AG09319 (cell line): ENCODE measurements around the gene PAX7.

Experiments used
- DNase-seq: peaks from one replicate; pipeline ENCODE4 v3.0.0-alpha.2; 2010; ENCODE audit warnings: low read depth; ENCODE audit errors: extremely low read depth
- CTCF ChIP-seq: IDR thresholded peaks from 2 replicates; pipeline ENCODE4 v1.5.1; 2011; ENCODE audit warnings: low read depth, mild to moderate bottlenecking, inconsistent platforms, low read length, moderate library complexity

PAX7 gene

GRCh38 chr1:18769140-18769539, 138.5 kb downstream of the PAX7 start:
- TF ChIP-seq CTCF, result no peak
- DNase-seq, result no peak

GRCh38 chr1:18770799-18771198, 140.2 kb downstream of the PAX7 start:
- TF ChIP-seq CTCF, result no peak
- no peak for DNase-seq

GRCh38 chr1:18773753-18774152, 143.1 kb downstream of the PAX7 start:
- no peak for TF ChIP-seq CTCF
- DNase-seq, result no peak

- TF ChIP-seq CTCF, result no peak
- no peak for DNase-seq
Measured at GRCh38 chr1:18775341-18775740, 144.7 kb downstream of the PAX7 start.

- no peak for TF ChIP-seq CTCF
Measured at GRCh38 chr1:18776777-18777176, 146.1 kb downstream of the PAX7 start.

GRCh38 chr1:18778437-18778836, 147.8 kb downstream of the PAX7 start:
- TF ChIP-seq CTCF, result no peak
- no peak for DNase-seq

More at GRCh38 chr1:18776777-18777176, 146.1 kb downstream of the PAX7 start:
- no peak for DNase-seq

GRCh38 chr1:18781031-18781430, 150.4 kb downstream of the PAX7 start:
- no peak for DNase-seq
- no peak for TF ChIP-seq CTCF
